Measurements from ENCODE around the gene CDKL5. TPM values are rescaled to one million over a fixed set of nuclear protein-coding genes. Genes with fewer than 3 reads are reported as not detected.
"Not testable (repeated sequence)": the region's sequence is repeated elsewhere in the genome, so short reads cannot be mapped to it uniquely, and the experiment has no call there.

The CDKL5 gene
- total RNA-seq, 1 donor from 2014 or later, result 17.7 TPM

DNA sequence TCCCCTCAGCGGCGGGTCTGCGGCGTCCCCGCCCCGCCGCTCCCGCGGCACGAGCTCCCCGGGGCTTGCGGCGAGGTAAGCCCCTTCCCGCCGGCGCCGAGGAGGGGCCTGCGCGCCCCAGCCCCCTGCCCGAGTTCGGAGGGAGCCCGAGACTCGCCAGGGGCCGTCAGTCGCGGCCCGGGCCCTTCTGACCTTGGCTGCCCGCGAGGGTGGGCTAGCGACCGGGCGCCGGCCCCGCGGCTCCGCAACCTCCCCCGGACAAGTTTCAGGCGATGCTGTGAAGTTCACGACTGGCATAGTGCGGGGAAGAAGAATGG lies 554 bp downstream of the CDKL5 start:
- Mint-ChIP-seq H3K9me3 (ENCODE audit: unreplicated experiment) (no peaks in the 10 kb centered on the region), H3K27me3 (ENCODE audit: low read depth, unreplicated experiment) (no peaks in the 10 kb centered on the region), H3K36me3 (ENCODE audit: low read depth, unreplicated experiment) (no peaks in the 10 kb centered on the region), H3K27ac (ENCODE audit: unreplicated experiment) (no peak overlapping the region), H3K4me3 (ENCODE audit: unreplicated experiment) (peak overlapping the region; percentile 86), H3K4me1 (ENCODE audit: low read depth, unreplicated experiment) (peaks cover 6% of the 10 kb centered on the region)
- Histone ChIP-seq H3K27ac (ENCODE audit: low read depth, low read length) (peak overlapping the region; percentile 6), H3K9ac (ENCODE audit: low read length) (peak overlapping the region; percentile 79), H3K36me3 (ENCODE audit: insufficient read depth, low read length) (no peaks in the 10 kb centered on the region), H4K20me1 (ENCODE audit: insufficient read depth, low read length) (no peaks in the 10 kb centered on the region), H3K79me2 (ENCODE audit: insufficient read depth, low read length) (no peaks in the 10 kb centered on the region), H3K4me1 (ENCODE audit: insufficient read depth, low read length) (peaks cover 3% of the 10 kb centered on the region), H2AFZ (ENCODE audit: low read depth, low read length) (peak overlapping the region; percentile 60), H3K4me3 (ENCODE audit: insufficient read depth, low read depth, low read length) (peak overlapping the region; percentile 68), H3K9me3 (ENCODE audit: insufficient read depth, low read depth, low read length) (no peaks in the 10 kb centered on the region), H3K27me3 (ENCODE audit: insufficient read depth, low read length) (no peaks in the 10 kb centered on the region), H3K4me2 (ENCODE audit: low read length) (peak overlapping the region; percentile 85)
- no peak for TF ChIP-seq EZH2 (IDR thresholded peaks at IDR 0.05; ENCODE audit: insufficient read depth, low read length)
- TF ChIP-seq CTCF (IDR thresholded peaks at IDR 0.05; ENCODE audit: insufficient read depth, low read depth, low read length), result no peak
- FAIRE-seq (no peak), DNase-seq (ENCODE audit: low read depth) (no peak)

GRCh38 chrX:18428006-18428405 lies 2.6 kb downstream of the CDKL5 start:
- Histone ChIP-seq H3K36me3 (ENCODE audit: insufficient read depth, low read length) (no peaks in the 10 kb centered on the region), H3K27ac (ENCODE audit: low read depth, low read length) (no peak overlapping the region), H3K27me3 (ENCODE audit: insufficient read depth, low read length) (no peaks in the 10 kb centered on the region), H4K20me1 (ENCODE audit: insufficient read depth, low read length) (no peaks in the 10 kb centered on the region), H3K4me3 (ENCODE audit: insufficient read depth, low read depth, low read length) (no peak overlapping the region), H3K9me3 (ENCODE audit: insufficient read depth, low read depth, low read length) (no peaks in the 10 kb centered on the region), H3K79me2 (ENCODE audit: insufficient read depth, low read length) (no peaks in the 10 kb centered on the region), H3K4me2 (ENCODE audit: low read length) (peak overlapping the region; percentile 44), H2AFZ (ENCODE audit: low read depth, low read length) (no peak overlapping the region), H3K4me1 (ENCODE audit: insufficient read depth, low read length) (no peaks in the 10 kb centered on the region), H3K9ac (ENCODE audit: low read length) (no peak overlapping the region)
- Mint-ChIP-seq H3K27me3 (ENCODE audit: low read depth, unreplicated experiment) (no peaks in the 10 kb centered on the region), H3K4me1 (ENCODE audit: low read depth, unreplicated experiment) (peaks cover 3% of the 10 kb centered on the region), H3K27ac (ENCODE audit: unreplicated experiment) (no peak overlapping the region), H3K4me3 (ENCODE audit: unreplicated experiment) (peak overlapping the region; percentile 86), H3K36me3 (ENCODE audit: low read depth, unreplicated experiment) (no peaks in the 10 kb centered on the region), H3K9me3 (ENCODE audit: unreplicated experiment) (no peaks in the 10 kb centered on the region)
- TF ChIP-seq CTCF (IDR thresholded peaks at IDR 0.05; ENCODE audit: insufficient read depth, low read depth, low read length) (no peak), EZH2 (IDR thresholded peaks at IDR 0.05; ENCODE audit: insufficient read depth, low read length) (no peak)
- FAIRE-seq (peak; percentile 45), DNase-seq (ENCODE audit: low read depth) (no peak)

DNA sequence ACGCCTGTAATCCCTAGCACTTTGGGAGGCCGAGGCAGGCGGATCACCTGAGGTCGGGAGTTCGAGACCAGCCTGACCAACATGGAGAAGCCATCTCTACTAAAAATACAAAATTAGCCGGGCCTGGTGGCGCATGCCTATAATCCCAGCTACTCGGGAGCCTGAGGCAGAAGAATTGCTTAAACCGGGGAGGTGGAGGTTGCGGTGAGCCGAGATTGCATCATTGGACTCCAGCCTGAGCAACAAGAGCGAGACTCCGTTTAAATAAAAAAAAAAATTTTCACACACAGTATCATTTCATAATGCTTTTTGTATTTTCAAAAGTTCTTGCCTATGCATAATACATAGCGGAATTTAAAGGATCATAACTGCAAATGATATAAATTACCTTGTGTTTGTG lies 7.9 kb downstream of the CDKL5 start:
- H3K27ac ChIP-seq (ENCODE audit: low read depth, low read length); H3K4me1 ChIP-seq (ENCODE audit: insufficient read depth, low read length); H3K27ac Mint-ChIP-seq (ENCODE audit: unreplicated experiment); H3K27me3 Mint-ChIP-seq (ENCODE audit: low read depth, unreplicated experiment); H3K4me3 ChIP-seq (ENCODE audit: insufficient read depth, low read depth, low read length); H3K79me2 ChIP-seq (ENCODE audit: insufficient read depth, low read length); H3K4me3 Mint-ChIP-seq (ENCODE audit: unreplicated experiment); DNase-seq (ENCODE audit: low read depth); H2AFZ ChIP-seq (ENCODE audit: low read depth, low read length); H3K9me3 ChIP-seq (ENCODE audit: insufficient read depth, low read depth, low read length); H3K36me3 ChIP-seq (ENCODE audit: insufficient read depth, low read length); H3K36me3 Mint-ChIP-seq (ENCODE audit: low read depth, unreplicated experiment); H3K9ac ChIP-seq (ENCODE audit: low read length); H3K9me3 Mint-ChIP-seq (ENCODE audit: unreplicated experiment); H3K4me1 Mint-ChIP-seq (ENCODE audit: low read depth, unreplicated experiment); H4K20me1 ChIP-seq (ENCODE audit: insufficient read depth, low read length); H3K27me3 ChIP-seq (ENCODE audit: insufficient read depth, low read length); H3K4me2 ChIP-seq (ENCODE audit: low read length): not testable (repeated sequence)
- FAIRE-seq, result peak; percentile 76
